Panc1 (cell line): Measurements from ENCODE around the gene ZNF202. TPM values are rescaled to one million over a fixed set of nuclear protein-coding genes. Genes with fewer than 3 reads are reported as not detected.
A peak's percentile ranks its signal among the peaks of the same experiment; 100 is the strongest.

Experiments
- ATAC-seq: fragments of 200-7000 bp; cut with Tn5 transposase; 2 replicates; pipeline ENCODE4 v1.9.1; 2020; ENCODE audit warnings: mild to moderate bottlenecking, moderate library complexity
- BruUV-seq: library from RNA; stranded (reverse); fragments of 400-500 nt; replicated peaks from 2 replicates; lab custom pipeline; 2021; lab: Mats Ljungman, UMichigan
- CTCF ChIA-PET: fragments of 300-600 bp; sonication (Branson Sonifier 250); formaldehyde crosslinking; loops from one replicate; lab custom pipeline; 2022; ENCODE audit warnings: antibody characterized with exemption; lab: Charles Lee
- POLR2A ChIA-PET: fragments of 300-600 bp; sonication (Branson Sonifier 250); formaldehyde crosslinking; loops from one replicate; lab custom pipeline; 2022; ENCODE audit warnings: antibody characterized with exemption; lab: Charles Lee
- DNase-seq: peaks from one replicate; pipeline ENCODE4 v3.0.0-alpha.2; 2010; ENCODE audit warnings: low read depth, low spot score
- H3K27ac ChIP-seq: 2 replicates; pipeline ENCODE4 v1.5.1; 2011; ENCODE audit warnings: mild to moderate bottlenecking, low read length, inconsistent platforms
- H3K27me3 ChIP-seq: fragments of 200-500 bp; sonication (Bioruptor generic); 2 replicates; pipeline ENCODE4 v1.6.0; 2014; ENCODE audit warnings: low read length, inconsistent platforms; ENCODE audit not compliant: control insufficient read depth, insufficient read depth
- H3K36me3 ChIP-seq: fragments of 200-500 bp; sonication (Bioruptor generic); 2 replicates; pipeline ENCODE4 v1.5.1; 2014; ENCODE audit warnings: inconsistent platforms, mild to moderate bottlenecking, low read length, moderate library complexity; ENCODE audit not compliant: control insufficient read depth, insufficient read depth
- H3K4me1 ChIP-seq: 2 replicates; pipeline ENCODE4 v1.5.1; 2011; ENCODE audit warnings: inconsistent platforms, mild to moderate bottlenecking, low read length, moderate library complexity; ENCODE audit not compliant: control insufficient read depth, insufficient read depth
- H3K4me3 ChIP-seq, 2 experiments: 2 replicates each; pipeline ENCODE4 v1.5.1; 2011 to 2012; ENCODE audit warnings: low read depth in 2 of 2, low read length in 2 of 2, mild to moderate bottlenecking in 2 of 2, inconsistent platforms in 1 of 2, moderate library complexity in 1 of 2
- H3K9me3 ChIP-seq: fragments of 200-500 bp; sonication (Bioruptor generic); 2 replicates; pipeline ENCODE4 v1.5.1; 2014; ENCODE audit warnings: low read depth, mild to moderate bottlenecking, inconsistent platforms, low read length, moderate library complexity; ENCODE audit not compliant: control insufficient read depth, insufficient read depth
- POLR2AphosphoS5 ChIP-seq: IDR thresholded peaks from 2 replicates; pipeline ENCODE4 v1.6.1; 2012; ENCODE audit warnings: mild to moderate bottlenecking, low read depth, low read length, moderate library complexity
- SIN3A ChIP-seq: IDR thresholded peaks from 2 replicates; pipeline ENCODE4 v1.6.1; 2012; ENCODE audit warnings: low read depth, mild to moderate bottlenecking, low read length, moderate library complexity, borderline replicate concordance; ENCODE audit not compliant: insufficient read depth
- TCF7L2 ChIP-seq: IDR thresholded peaks from 2 replicates; pipeline ENCODE4 v1.6.1; 2011; ENCODE audit warnings: mild to moderate bottlenecking, low read depth, low read length, inconsistent platforms
- in situ Hi-C: cut with HindIII; loops from 2 replicates; pipeline ENCODE4 v1.10.0; 2016; ENCODE audit warnings: low sequenced_read_pairs, low pct_unique_long_range_greater_than_20kb
- intact Hi-C: fragments of 100-400 bp; cut with micrococcal nuclease; formaldehyde crosslinking; loops from one replicate; pipeline ENCODE4 v1.10.0; 2022; ENCODE audit not compliant: unreplicated experiment
- total RNA-seq: library from RNA; stranded (reverse); gene quantifications from one replicate; pipeline ENCODE4 v1.2.1, GENCODE V29; 2021; ENCODE audit not compliant: unreplicated experiment
- TF ChIP-seq, protein P1 (sequence below): fragments of 450-650 bp; IDR thresholded peaks from 2 replicates; pipeline ENCODE4 v1.5.1; 2017; ENCODE audit warnings: mild to moderate bottlenecking
- TF ChIP-seq, protein P2 (sequence below), 2 experiments: IDR thresholded peaks; 2 replicates each; pipeline ENCODE4 v1.6.1; 2011 to 2012; ENCODE audit warnings: low read depth in 2 of 2, control low read depth in 1 of 2, low read length in 1 of 2, mild to moderate bottlenecking in 1 of 2, moderate library complexity in 1 of 2; ENCODE audit not compliant: insufficient read depth in 1 of 2

ZNF202 gene
- total RNA-seq, 1 experiment from 2014 or later = 24.5 TPM

DNA sequence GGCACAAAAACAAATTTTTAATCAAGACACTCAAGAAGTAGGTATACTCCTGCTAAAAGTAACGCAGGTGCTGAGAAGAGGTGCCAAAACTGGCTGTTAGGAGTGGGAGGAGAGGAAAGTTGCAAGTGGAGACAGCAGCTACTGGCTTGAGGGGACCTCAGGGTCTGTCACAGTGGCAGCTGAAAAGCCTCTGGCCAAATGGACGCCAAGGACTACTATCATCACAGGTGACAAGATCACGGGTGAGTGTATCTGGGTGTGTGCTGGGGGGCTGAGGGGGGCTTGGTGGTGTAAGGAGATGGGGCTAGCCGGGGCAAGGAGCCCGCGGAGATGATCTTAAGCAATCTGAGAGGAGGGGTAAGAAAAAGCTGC, 687 bp downstream of the ZNF202 start:
- BruUV-seq = no TSS peak
- peak overlapping the region; percentile 91 to 92 for H3K4me3 ChIP-seq
- peaks cover 14% of the 10 kb centered on the region for H3K36me3 ChIP-seq
- DNase-seq (no peak), ATAC-seq (peak; percentile 10)
- intact Hi-C loops (no loop called here), in situ Hi-C loops (no loop called here)
- CTCF ChIA-PET = no interaction called here
- peaks cover 4% of the 10 kb centered on the region; the same call in 1 of the 2 replicates for H3K27me3 ChIP-seq
- peaks cover 28% of the 10 kb centered on the region; the same call in 1 of the 2 replicates for H3K9me3 ChIP-seq
- peak overlapping the region; percentile 73 for H3K27ac ChIP-seq
- TF ChIP-seq POLR2AphosphoS5 (no peak), SIN3A (no peak), TCF7L2 (no peak)
- TF ChIP-seq, protein P1, sequence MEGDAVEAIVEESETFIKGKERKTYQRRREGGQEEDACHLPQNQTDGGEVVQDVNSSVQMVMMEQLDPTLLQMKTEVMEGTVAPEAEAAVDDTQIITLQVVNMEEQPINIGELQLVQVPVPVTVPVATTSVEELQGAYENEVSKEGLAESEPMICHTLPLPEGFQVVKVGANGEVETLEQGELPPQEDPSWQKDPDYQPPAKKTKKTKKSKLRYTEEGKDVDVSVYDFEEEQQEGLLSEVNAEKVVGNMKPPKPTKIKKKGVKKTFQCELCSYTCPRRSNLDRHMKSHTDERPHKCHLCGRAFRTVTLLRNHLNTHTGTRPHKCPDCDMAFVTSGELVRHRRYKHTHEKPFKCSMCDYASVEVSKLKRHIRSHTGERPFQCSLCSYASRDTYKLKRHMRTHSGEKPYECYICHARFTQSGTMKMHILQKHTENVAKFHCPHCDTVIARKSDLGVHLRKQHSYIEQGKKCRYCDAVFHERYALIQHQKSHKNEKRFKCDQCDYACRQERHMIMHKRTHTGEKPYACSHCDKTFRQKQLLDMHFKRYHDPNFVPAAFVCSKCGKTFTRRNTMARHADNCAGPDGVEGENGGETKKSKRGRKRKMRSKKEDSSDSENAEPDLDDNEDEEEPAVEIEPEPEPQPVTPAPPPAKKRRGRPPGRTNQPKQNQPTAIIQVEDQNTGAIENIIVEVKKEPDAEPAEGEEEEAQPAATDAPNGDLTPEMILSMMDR = no peak
- TF ChIP-seq, protein P2, sequence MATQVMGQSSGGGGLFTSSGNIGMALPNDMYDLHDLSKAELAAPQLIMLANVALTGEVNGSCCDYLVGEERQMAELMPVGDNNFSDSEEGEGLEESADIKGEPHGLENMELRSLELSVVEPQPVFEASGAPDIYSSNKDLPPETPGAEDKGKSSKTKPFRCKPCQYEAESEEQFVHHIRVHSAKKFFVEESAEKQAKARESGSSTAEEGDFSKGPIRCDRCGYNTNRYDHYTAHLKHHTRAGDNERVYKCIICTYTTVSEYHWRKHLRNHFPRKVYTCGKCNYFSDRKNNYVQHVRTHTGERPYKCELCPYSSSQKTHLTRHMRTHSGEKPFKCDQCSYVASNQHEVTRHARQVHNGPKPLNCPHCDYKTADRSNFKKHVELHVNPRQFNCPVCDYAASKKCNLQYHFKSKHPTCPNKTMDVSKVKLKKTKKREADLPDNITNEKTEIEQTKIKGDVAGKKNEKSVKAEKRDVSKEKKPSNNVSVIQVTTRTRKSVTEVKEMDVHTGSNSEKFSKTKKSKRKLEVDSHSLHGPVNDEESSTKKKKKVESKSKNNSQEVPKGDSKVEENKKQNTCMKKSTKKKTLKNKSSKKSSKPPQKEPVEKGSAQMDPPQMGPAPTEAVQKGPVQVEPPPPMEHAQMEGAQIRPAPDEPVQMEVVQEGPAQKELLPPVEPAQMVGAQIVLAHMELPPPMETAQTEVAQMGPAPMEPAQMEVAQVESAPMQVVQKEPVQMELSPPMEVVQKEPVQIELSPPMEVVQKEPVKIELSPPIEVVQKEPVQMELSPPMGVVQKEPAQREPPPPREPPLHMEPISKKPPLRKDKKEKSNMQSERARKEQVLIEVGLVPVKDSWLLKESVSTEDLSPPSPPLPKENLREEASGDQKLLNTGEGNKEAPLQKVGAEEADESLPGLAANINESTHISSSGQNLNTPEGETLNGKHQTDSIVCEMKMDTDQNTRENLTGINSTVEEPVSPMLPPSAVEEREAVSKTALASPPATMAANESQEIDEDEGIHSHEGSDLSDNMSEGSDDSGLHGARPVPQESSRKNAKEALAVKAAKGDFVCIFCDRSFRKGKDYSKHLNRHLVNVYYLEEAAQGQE (IDR thresholded peaks at IDR 0.05; ENCODE audit: insufficient read depth in 1 of 2, low read depth in 2 of 2, low read length in 1 of 2) = no peak
- H3K4me1 ChIP-seq = 0 out of 2 replicates have a peak, but pooled peaks cover 9% of the 10 kb centered on the region
- POLR2A ChIA-PET = no interaction called here

DNA sequence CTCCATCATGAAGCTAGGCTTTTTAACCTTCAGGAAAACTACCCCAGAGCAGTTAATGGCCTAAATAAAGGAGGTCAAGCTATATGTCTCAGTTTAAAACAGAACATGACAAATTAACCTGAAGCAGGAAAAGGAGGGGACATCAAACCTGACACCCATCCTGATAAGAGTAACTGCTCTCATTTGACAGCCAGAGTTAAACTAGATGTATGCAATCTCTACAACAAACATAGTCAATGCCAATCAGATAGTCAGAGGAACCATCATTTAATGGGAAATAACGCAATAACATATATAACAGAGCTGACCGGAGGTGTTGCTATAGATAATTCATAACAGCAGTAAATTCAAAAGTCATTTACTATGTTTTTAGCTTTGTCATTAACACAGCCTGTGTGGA, 3.1 kb downstream of the ZNF202 start:
- TF ChIP-seq POLR2AphosphoS5 (no peak), TCF7L2 (no peak), SIN3A (no peak)
- TF ChIP-seq, protein P2 (IDR thresholded peaks at IDR 0.05; ENCODE audit: insufficient read depth in 1 of 2, low read depth in 2 of 2, low read length in 1 of 2) = no peak
- Histone ChIP-seq H3K4me1 (0 out of 2 replicates have a peak, but pooled peaks cover 9% of the 10 kb centered on the region), H3K36me3 (peaks cover 17% of the 10 kb centered on the region), H3K4me3 (no peak overlapping the region), H3K27ac (no peak overlapping the region), H3K27me3 (no peaks in the 10 kb centered on the region), H3K9me3 (peaks cover 37% of the 10 kb centered on the region; the same call in 1 of the 2 replicates)
- ChIA-PET POLR2A (no interaction called here), CTCF (no interaction called here)
- no TSS peak for BruUV-seq
- intact Hi-C loops (no loop called here), in situ Hi-C loops (no loop called here)
- ATAC-seq = no peak
- DNase-seq = no peak
